HG03378 (cell line): ENCODE data around the gene PRKCB.
A peak's percentile ranks its signal among the peaks of the same experiment; 100 is the strongest.

Source experiments
- ATAC-seq: cut with Tn5 transposase; IDR thresholded peaks from one replicate; pipeline ENCODE4 v1.9.1; 2021; ENCODE audit warnings: mild to moderate bottlenecking, moderate library complexity; ENCODE audit not compliant: unreplicated experiment

The PRKCB gene

GRCh38 chr16:24035127-24035842, 199.5 kb downstream of the PRKCB start:
- ATAC-seq: no peak

GRCh38 chr16:24036038-24036543, 200.3 kb downstream of the PRKCB start:
- ATAC-seq: no peak

- ATAC-seq: no peak
Measured at GRCh38 chr16:24036614-24037013, 200.8 kb downstream of the PRKCB start.

- ATAC-seq: no peak
Measured at GRCh38 chr16:24037335-24037734, 201.6 kb downstream of the PRKCB start.

- peak; percentile 74 for ATAC-seq
Measured at GRCh38 chr16:24041834-24042631, 206.2 kb downstream of the PRKCB start.

- no peak for ATAC-seq
Measured at GRCh38 chr16:24044467-24044866, 208.7 kb downstream of the PRKCB start.

- no peak for ATAC-seq
Measured at GRCh38 chr16:24045641-24046040, 209.9 kb downstream of the PRKCB start.

GRCh38 chr16:24046442-24046841, 210.7 kb downstream of the PRKCB start:
- no peak for ATAC-seq

GRCh38 chr16:24049113-24049512, 213.3 kb downstream of the PRKCB start:
- ATAC-seq: no peak

- ATAC-seq: no peak
Measured at GRCh38 chr16:24051125-24051524, 215.3 kb downstream of the PRKCB start.

- ATAC-seq: no peak
Measured at GRCh38 chr16:24052329-24053098, 216.7 kb downstream of the PRKCB start.

- ATAC-seq: no peak
Measured at GRCh38 chr16:24053099-24053946, 217.5 kb downstream of the PRKCB start.

GRCh38 chr16:24054741-24055491, 219.1 kb downstream of the PRKCB start:
- ATAC-seq: no peak

- ATAC-seq: no peak
Measured at GRCh38 chr16:24062270-24062817, 226.6 kb downstream of the PRKCB start.

- ATAC-seq: no peak
Measured at GRCh38 chr16:24069036-24069590, 233.3 kb downstream of the PRKCB start.

- ATAC-seq: peak; percentile 58
Measured at GRCh38 chr16:24070851-24071250, 235.1 kb downstream of the PRKCB start.

- no peak for ATAC-seq
Measured at GRCh38 chr16:24071666-24072360, 236.0 kb downstream of the PRKCB start.

GRCh38 chr16:24073321-24073720, 237.5 kb downstream of the PRKCB start:
- no peak for ATAC-seq
